GM18870 (cell line): Measurements from ENCODE around the gene ADAM30.

Experiments used
- ATAC-seq: cut with Tn5 transposase; IDR thresholded peaks from one replicate; pipeline ENCODE4 v1.9.1; 2021; ENCODE audit warnings: moderate library complexity; ENCODE audit not compliant: unreplicated experiment

Gene ADAM30

GRCh38 chr1:119909890-119910596 is 13.7 kb upstream of the ADAM30 start:
- ATAC-seq = no peak

- no peak for ATAC-seq
Measured at GRCh38 chr1:119908661-119909060, 12.3 kb upstream of the ADAM30 start.

GRCh38 chr1:119906927-119907652 is 10.8 kb upstream of the ADAM30 start:
- ATAC-seq = no peak

GRCh38 chr1:119903443-119903835 is 7.1 kb upstream of the ADAM30 start:
- ATAC-seq = no peak

GRCh38 chr1:119902775-119903442 is 6.6 kb upstream of the ADAM30 start:
- ATAC-seq = no peak

GRCh38 chr1:119898981-119899720 is 2.8 kb upstream of the ADAM30 start:
- ATAC-seq = no peak

- no peak for ATAC-seq
Measured at GRCh38 chr1:119898530-119898929, 2.2 kb upstream of the ADAM30 start.

GRCh38 chr1:119895102-119895501 is 1.2 kb downstream of the ADAM30 start:
- ATAC-seq = no peak

- no peak for ATAC-seq
Measured at GRCh38 chr1:119893827-119894700, 2.3 kb downstream of the ADAM30 start.

- no peak for ATAC-seq
Measured at GRCh38 chr1:119893238-119893791, 3.0 kb downstream of the ADAM30 start.

GRCh38 chr1:119891386-119891785 is 4.9 kb downstream of the ADAM30 start:
- no peak for ATAC-seq

GRCh38 chr1:119888476-119888875 is 7.8 kb downstream of the ADAM30 start:
- no peak for ATAC-seq

GRCh38 chr1:119887427-119887826 is 8.9 kb downstream of the ADAM30 start:
- ATAC-seq = no peak

- no peak for ATAC-seq
Measured at GRCh38 chr1:119885903-119886783, 10.2 kb downstream of the ADAM30 start.

- no peak for ATAC-seq
Measured at GRCh38 chr1:119884711-119885110, 11.6 kb downstream of the ADAM30 start.

GRCh38 chr1:119883826-119884225 is 12.5 kb downstream of the ADAM30 start:
- ATAC-seq = no peak

GRCh38 chr1:119882132-119883049 is 13.9 kb downstream of the ADAM30 start:
- no peak for ATAC-seq
